Loucy (cell line): ENCODE data around the gene HADHA.

ENCODE experiments used
- CTCF ChIP-seq: fragments of 200-600 bp; sonication (generic); conservative IDR thresholded peaks from 2 replicates; pipeline ENCODE4 v1.5.1; 2014; ENCODE audit warnings: mild to moderate bottlenecking, antibody characterized with exemption, low read length
- EZH2phosphoT487 ChIP-seq: fragments of 200-600 bp; IDR thresholded peaks from 2 replicates; pipeline ENCODE4 v1.6.1; 2018; ENCODE audit warnings: antibody characterized with exemption, mild to moderate bottlenecking, moderate library complexity, borderline replicate concordance

- TF ChIP-seq CTCF (no peak), EZH2phosphoT487 (no peak)
Observed at GRCh38 chr2:26161926-26162325, 82.5 kb downstream of the HADHA start.
